Stomach (tissue), 9 donors: ENCODE measurements around the gene MMAA. TPM values are rescaled to one million over a fixed set of nuclear protein-coding genes. Genes with fewer than 3 reads are reported as not detected.

ENCODE experiments used
- DNase-seq, 2 donors: peaks; one replicate each; pipeline versions ENCODE4 v3.0.0 to v3.0.0-alpha.2; 2013 to 2019
- H3K27ac ChIP-seq, 5 donors: fragments of 200-600 bp in 4 of 5; sonication (generic) in 4 of 5; one replicate each; pipeline ENCODE4 v1.5.1; 2013 to 2019; ENCODE audit warnings: mild to moderate bottlenecking in 1 of 5, moderate library complexity in 1 of 5
- H3K27me3 ChIP-seq, 3 donors: fragments of 200-600 bp; sonication (generic); one replicate each; pipeline ENCODE4 v1.5.1; 2017 to 2019; ENCODE audit warnings: mixed run types in 1 of 3
- H3K36me3 ChIP-seq, 4 donors: fragments of 200-600 bp; sonication (generic); 1 replicate in 3 of 4; 2 replicates in 1 of 4; pipeline ENCODE4 v1.5.1; 2016 to 2019
- H3K4me1 ChIP-seq, 4 donors: fragments of 200-600 bp; sonication (generic); one replicate each; pipeline ENCODE4 v1.5.1; 2016 to 2019
- H3K4me3 ChIP-seq, 4 donors: fragments of 200-600 bp; sonication (generic) in 3 of 4; one replicate each; pipeline ENCODE4 v1.5.1; 2016 to 2019; ENCODE audit warnings: mild to moderate bottlenecking in 1 of 4
- H3K9me3 ChIP-seq, 4 donors: fragments of 200-600 bp; sonication (generic); one replicate each; pipeline ENCODE4 v1.5.1; 2016 to 2019
- EP300 ChIP-seq: sonication (generic); formaldehyde crosslinking; IDR thresholded peaks from one replicate; pipeline ENCODE4 v1.6.1; 2017; ENCODE audit warnings: antibody characterized with exemption
- POLR2A ChIP-seq, 4 donors: fragments of 450-650 bp; IDR thresholded peaks; one replicate each; pipeline ENCODE4 v1.6.1; 2016; ENCODE audit warnings: antibody characterized with exemption in 4 of 4, control low read depth in 2 of 4, mild to moderate bottlenecking in 1 of 4, moderate library complexity in 1 of 4
- POLR2AphosphoS5 ChIP-seq, 3 donors: sonication (generic); formaldehyde crosslinking; IDR thresholded peaks; one replicate each; pipeline ENCODE4 v1.6.1; 2016; ENCODE audit warnings: antibody characterized with exemption in 3 of 3
- WGBS, 5 donors: extraction: QIAGEN DNeasy Blood & Tissue Kit in 3 of 5; methylation state at CpG; one replicate each; pipeline versions ENCODE4 v1.1.5 to v1.1.7; 2013 to 2018; 5-methylcytosine and 5-hydroxymethylcytosine counted together
- intact Hi-C: fragments of 100-400 bp; cut with DNase I; formaldehyde crosslinking; loops from one replicate; pipeline ENCODE4 v1.15.1; 2023; ENCODE audit warnings: low total_unique reads
- polyA plus RNA-seq, 3 donors: library from polyadenylated mRNA; stranded (reverse); fragments of 200-250 nt; gene quantifications; one replicate each; pipeline ENCODE4 v1.2.3, GENCODE V29; 2013
- total RNA-seq, 5 donors: library from RNA; depleted of rRNA; stranded (reverse); fragments of >200 nt; gene quantifications; one replicate each; pipeline versions ENCODE4 v1.1.0 to v1.2.3, GENCODE V29; 2014 to 2016
- TF ChIP-seq, protein P1 (sequence below), 7 experiments: fragments of 450-650 bp in 4 of 7; fragments of 200-600 bp in 3 of 7; sonication (generic) in 3 of 7; IDR thresholded peaks; one replicate each; pipeline ENCODE4 v1.5.1; 2016 to 2019; ENCODE audit warnings: antibody characterized with exemption in 7 of 7, control low read depth in 2 of 7, mild to moderate bottlenecking in 1 of 7
- donor health status: healthy with polysubstance abuse.
- donor health status: Bipolar disorder and iron deficiency.
- donor health status: healthy.

Gene MMAA
- total and polyA plus RNA-seq, 8 donors = 0.29 to 13.2 (median 6.2) TPM

DNA sequence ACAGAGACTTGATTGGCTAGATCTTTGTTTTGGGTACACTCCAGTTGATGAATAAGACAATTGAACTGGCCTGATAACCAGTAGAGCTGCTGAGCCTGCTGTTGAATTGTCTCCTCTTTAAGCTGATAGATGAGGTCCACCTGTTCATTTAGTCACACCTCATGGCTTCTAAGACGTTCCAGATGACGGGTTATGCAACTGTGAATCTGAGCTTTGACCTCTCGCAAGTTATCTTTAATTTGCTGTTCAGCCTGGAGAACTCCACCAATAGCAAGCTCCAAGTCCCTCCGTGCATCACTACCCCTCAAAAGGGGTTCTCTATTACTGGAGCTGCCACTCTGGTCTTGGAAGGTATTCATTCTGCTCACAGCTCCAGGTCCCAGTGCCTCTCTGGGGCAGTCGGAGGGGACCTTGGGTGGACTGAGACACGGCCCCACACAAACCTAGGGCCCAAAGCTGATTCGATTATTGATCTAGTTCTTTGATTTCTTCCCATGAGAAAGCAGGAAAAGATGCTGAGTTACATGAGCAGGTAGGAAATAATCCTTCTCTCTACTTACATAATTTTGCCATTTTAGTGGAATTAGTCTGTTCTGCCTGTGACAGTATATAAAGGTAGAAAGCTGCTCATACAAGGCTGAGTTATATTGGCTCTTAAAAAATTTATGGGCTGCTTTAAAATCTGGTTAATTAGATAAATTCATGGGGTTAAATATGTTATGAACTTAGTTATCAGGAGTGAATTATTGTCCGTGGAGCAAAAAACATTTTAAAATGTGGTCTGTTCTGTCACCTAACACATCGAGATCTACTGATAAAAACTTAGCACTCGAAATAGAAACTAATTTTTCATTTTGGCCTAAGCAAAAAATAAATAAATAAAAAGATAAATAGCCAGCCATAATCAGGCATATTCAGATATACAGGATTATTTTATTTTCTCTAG is 6.8 kb downstream of the MMAA start:
- intact Hi-C loops = no loop called here

DNA sequence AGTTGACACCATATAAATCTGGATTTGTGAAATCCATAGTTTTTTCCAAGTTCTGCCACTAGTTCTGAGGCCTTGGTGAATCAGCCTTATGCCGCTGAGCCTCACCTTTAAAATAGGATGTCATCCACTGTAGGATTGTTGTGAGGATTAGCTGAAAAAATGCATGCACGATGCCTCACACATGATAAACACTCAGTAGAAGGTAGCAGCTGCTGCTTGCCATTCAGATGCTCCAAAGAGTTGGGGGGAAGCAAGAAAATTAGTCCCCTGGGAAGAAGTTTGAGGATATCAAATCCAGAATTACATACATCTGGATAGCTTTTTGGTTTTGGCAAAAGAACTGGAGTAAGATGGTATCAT is 7.4 kb downstream of the MMAA start:
- no peaks in the 10 kb centered on the region for H3K27me3 ChIP-seq
- no peak for DNase-seq
- peaks cover 0 to 4% (median 2%) of the 10 kb centered on the region in 4 donors for H3K36me3 ChIP-seq
- TF ChIP-seq POLR2AphosphoS5 (IDR thresholded peaks at IDR 0.05) = no peak
- no peak for TF ChIP-seq EP300
- TF ChIP-seq, protein P1, sequence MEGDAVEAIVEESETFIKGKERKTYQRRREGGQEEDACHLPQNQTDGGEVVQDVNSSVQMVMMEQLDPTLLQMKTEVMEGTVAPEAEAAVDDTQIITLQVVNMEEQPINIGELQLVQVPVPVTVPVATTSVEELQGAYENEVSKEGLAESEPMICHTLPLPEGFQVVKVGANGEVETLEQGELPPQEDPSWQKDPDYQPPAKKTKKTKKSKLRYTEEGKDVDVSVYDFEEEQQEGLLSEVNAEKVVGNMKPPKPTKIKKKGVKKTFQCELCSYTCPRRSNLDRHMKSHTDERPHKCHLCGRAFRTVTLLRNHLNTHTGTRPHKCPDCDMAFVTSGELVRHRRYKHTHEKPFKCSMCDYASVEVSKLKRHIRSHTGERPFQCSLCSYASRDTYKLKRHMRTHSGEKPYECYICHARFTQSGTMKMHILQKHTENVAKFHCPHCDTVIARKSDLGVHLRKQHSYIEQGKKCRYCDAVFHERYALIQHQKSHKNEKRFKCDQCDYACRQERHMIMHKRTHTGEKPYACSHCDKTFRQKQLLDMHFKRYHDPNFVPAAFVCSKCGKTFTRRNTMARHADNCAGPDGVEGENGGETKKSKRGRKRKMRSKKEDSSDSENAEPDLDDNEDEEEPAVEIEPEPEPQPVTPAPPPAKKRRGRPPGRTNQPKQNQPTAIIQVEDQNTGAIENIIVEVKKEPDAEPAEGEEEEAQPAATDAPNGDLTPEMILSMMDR (IDR thresholded peaks at IDR 0.05) = no peak
- no peak for TF ChIP-seq POLR2A (IDR thresholded peaks at IDR 0.05)
- WGBS, 5 donors = 73 to 85% (median 78%) methylated on average over 2 of the region's 2 CpGs
- H3K4me3 ChIP-seq = no peak overlapping the region
- H3K4me1 ChIP-seq = peaks cover 0 to 13% (median 3%) of the 10 kb centered on the region in 4 donors
- intact Hi-C loops = no loop called here
- no peaks in the 10 kb centered on the region for H3K9me3 ChIP-seq
- H3K27ac ChIP-seq = no peak overlapping the region

More for the DNA sequence above, 6.8 kb downstream of the MMAA start:
- no peak overlapping the region for H3K27ac ChIP-seq
- no peaks in the 10 kb centered on the region for H3K9me3 ChIP-seq
- TF ChIP-seq POLR2AphosphoS5 (IDR thresholded peaks at IDR 0.05) (no peak), EP300 (no peak), POLR2A (IDR thresholded peaks at IDR 0.05) (no peak)
- TF ChIP-seq, protein P1 (IDR thresholded peaks at IDR 0.05) = no peak
- DNase-seq = no peak
- 81 to 86% (median 85%) methylated on average over 10 of the region's 10 CpGs for WGBS, 5 donors
- H3K36me3 ChIP-seq = peaks cover 0 to 4% (median 2%) of the 10 kb centered on the region in 4 donors
- H3K27me3 ChIP-seq = no peaks in the 10 kb centered on the region
- H3K4me1 ChIP-seq = peaks cover 0 to 20% (median 6%) of the 10 kb centered on the region in 4 donors
- H3K4me3 ChIP-seq = no peak overlapping the region

DNA sequence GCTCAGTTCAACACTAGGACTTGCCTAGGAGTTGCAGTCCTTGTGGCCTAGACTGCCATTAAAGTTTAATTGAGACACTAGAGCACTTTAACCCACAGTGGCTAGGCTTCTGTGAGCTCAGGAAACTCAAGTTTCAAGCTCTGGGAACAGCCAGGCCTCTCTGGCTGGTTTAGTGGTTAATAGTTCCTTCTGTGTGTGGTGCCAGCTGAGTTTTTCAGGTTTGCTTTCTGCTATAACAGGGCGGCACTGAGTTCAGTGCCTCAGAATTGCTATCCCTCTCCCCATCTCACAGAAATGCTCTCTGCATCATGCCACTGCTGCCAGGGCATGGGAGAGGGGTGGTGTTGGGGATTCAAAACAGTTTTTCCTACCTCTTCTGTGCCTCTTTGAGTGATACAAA is 15.9 kb downstream of the MMAA start:
- Histone ChIP-seq H3K36me3 (peaks cover 0 to 12% (median 8%) of the 10 kb centered on the region in 4 donors), H3K27me3 (no peaks in the 10 kb centered on the region), H3K4me1 (no peaks in the 10 kb centered on the region), H3K4me3 (no peak overlapping the region), H3K27ac (no peak overlapping the region), H3K9me3 (no peaks in the 10 kb centered on the region)
- no peak for DNase-seq
- intact Hi-C loops = no loop called here
- no peak for TF ChIP-seq POLR2AphosphoS5 (IDR thresholded peaks at IDR 0.05)
- TF ChIP-seq EP300 = no peak
- TF ChIP-seq, protein P1 (IDR thresholded peaks at IDR 0.05) = no peak
- TF ChIP-seq POLR2A (IDR thresholded peaks at IDR 0.05) = no peak
- WGBS, 5 donors = 57 to 86% (median 84%) methylated on average over 1 of the region's 1 CpG

GRCh38 chr4:145635630-145636029 is 16.4 kb downstream of the MMAA start:
- Histone ChIP-seq H3K27ac (no peak overlapping the region), H3K4me1 (no peaks in the 10 kb centered on the region), H3K4me3 (no peak overlapping the region), H3K9me3 (no peaks in the 10 kb centered on the region), H3K36me3 (peaks cover 0 to 18% (median 10%) of the 10 kb centered on the region in 4 donors), H3K27me3 (no peaks in the 10 kb centered on the region)
- DNase-seq = no peak
- TF ChIP-seq EP300 (no peak), POLR2A (IDR thresholded peaks at IDR 0.05) (no peak), POLR2AphosphoS5 (IDR thresholded peaks at IDR 0.05) (no peak)
- TF ChIP-seq, protein P1 (IDR thresholded peaks at IDR 0.05) = no peak
- intact Hi-C loops = no loop called here
